ENCODE data around the gene ZNF236.
"Not testable (repeated sequence)": the region's sequence is repeated elsewhere in the genome, so short reads cannot be mapped to it uniquely, and the experiment has no call there.

The ZNF236 gene

GRCh38 chr18:76914314-76914713 lies 92.0 kb downstream of the ZNF236 start:
- no peak for DNase-seq

GRCh38 chr18:76914796-76915195 lies 92.4 kb downstream of the ZNF236 start:
- no peak for DNase-seq

- DNase-seq: no peak
Observed at GRCh38 chr18:76915456-76915855, 93.1 kb downstream of the ZNF236 start.

GRCh38 chr18:76920974-76921373 lies 98.6 kb downstream of the ZNF236 start:
- DNase-seq: no peak

- peak; percentile 32 to 40 for DNase-seq
Observed at GRCh38 chr18:76922107-76922506, 99.8 kb downstream of the ZNF236 start.

GRCh38 chr18:76923485-76924085 lies 101.2 kb downstream of the ZNF236 start:
- no peak for DNase-seq

GRCh38 chr18:76925501-76925900 lies 103.1 kb downstream of the ZNF236 start:
- no peak for DNase-seq

GRCh38 chr18:76927223-76927725 lies 104.9 kb downstream of the ZNF236 start:
- no peak for DNase-seq

- no peak for DNase-seq
Observed at GRCh38 chr18:76928179-76928868, 106.0 kb downstream of the ZNF236 start.

- DNase-seq: no peak
Observed at GRCh38 chr18:76931171-76931570, 108.8 kb downstream of the ZNF236 start.

GRCh38 chr18:76932026-76932819 lies 109.9 kb downstream of the ZNF236 start:
- DNase-seq: no peak

- DNase-seq: no peak
Observed at GRCh38 chr18:76935722-76936337, 113.5 kb downstream of the ZNF236 start.

- no peak for DNase-seq
Observed at GRCh38 chr18:76936877-76937276, 114.5 kb downstream of the ZNF236 start.

- no peak for DNase-seq
Observed at GRCh38 chr18:76937597-76937996, 115.2 kb downstream of the ZNF236 start.

GRCh38 chr18:76938619-76939018 lies 116.3 kb downstream of the ZNF236 start:
- no peak for DNase-seq

GRCh38 chr18:76941284-76941683 lies 118.9 kb downstream of the ZNF236 start:
- DNase-seq: no peak

GRCh38 chr18:76943542-76944339 lies 121.4 kb downstream of the ZNF236 start:
- DNase-seq: no peak

GRCh38 chr18:76944346-76944745 lies 122.0 kb downstream of the ZNF236 start:
- not testable (repeated sequence) for DNase-seq

- no peak for DNase-seq
Observed at GRCh38 chr18:76948345-76948744, 126.0 kb downstream of the ZNF236 start.

- DNase-seq: no peak
Observed at GRCh38 chr18:76951456-76952247, 129.3 kb downstream of the ZNF236 start.

- DNase-seq: no peak
Observed at GRCh38 chr18:76952747-76953146, 130.4 kb downstream of the ZNF236 start.

- DNase-seq: no peak
Observed at GRCh38 chr18:76953156-76953555, 130.8 kb downstream of the ZNF236 start.
